ENCODE results near the gene FHDC1.
"Not testable (repeated sequence)": the region's sequence is repeated elsewhere in the genome, so short reads cannot be mapped to it uniquely, and the experiment has no call there.

Gene FHDC1, protein sequence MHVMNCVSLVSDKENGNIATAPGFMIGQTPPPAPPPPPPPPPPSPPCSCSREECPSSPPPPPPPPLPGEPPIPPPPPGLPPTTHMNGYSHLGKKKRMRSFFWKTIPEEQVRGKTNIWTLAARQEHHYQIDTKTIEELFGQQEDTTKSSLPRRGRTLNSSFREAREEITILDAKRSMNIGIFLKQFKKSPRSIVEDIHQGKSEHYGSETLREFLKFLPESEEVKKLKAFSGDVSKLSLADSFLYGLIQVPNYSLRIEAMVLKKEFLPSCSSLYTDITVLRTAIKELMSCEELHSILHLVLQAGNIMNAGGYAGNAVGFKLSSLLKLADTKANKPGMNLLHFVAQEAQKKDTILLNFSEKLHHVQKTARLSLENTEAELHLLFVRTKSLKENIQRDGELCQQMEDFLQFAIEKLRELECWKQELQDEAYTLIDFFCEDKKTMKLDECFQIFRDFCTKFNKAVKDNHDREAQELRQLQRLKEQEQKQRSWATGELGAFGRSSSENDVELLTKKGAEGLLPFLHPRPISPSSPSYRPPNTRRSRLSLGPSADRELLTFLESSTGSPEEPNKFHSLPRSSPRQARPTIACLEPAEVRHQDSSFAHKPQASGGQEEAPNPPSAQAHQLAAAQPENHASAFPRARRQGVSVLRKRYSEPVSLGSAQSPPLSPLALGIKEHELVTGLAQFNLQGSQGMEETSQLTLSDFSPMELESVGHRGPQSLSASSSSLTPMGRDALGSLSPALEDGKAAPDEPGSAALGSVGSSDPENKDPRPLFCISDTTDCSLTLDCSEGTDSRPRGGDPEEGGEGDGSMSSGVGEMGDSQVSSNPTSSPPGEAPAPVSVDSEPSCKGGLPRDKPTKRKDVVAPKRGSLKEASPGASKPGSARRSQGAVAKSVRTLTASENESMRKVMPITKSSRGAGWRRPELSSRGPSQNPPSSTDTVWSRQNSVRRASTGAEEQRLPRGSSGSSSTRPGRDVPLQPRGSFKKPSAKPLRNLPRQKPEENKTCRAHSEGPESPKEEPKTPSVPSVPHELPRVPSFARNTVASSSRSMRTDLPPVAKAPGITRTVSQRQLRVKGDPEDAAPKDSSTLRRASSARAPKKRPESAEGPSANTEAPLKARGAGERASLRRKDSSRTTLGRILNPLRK

GRCh38 chr4:152935631-152936445 is at the start of gene FHDC1:
FHDC1 (plus strand) TSS chr4:152936323; CDS start chr4:152943058, 6,735 bp downstream.
- no peak for FAIRE-seq

- FAIRE-seq = no peak
These were observed 48.1 kb upstream of the FHDC1 start for GRCh38 chr4:152887981-152888380.

- FAIRE-seq = no peak
These were observed 43.1 kb upstream of the FHDC1 start for GRCh38 chr4:152892974-152893373.

GRCh38 chr4:152894673-152895072 is 41.5 kb upstream of the FHDC1 start:
- no peak for FAIRE-seq

- FAIRE-seq = no peak
These were observed 39.3 kb upstream of the FHDC1 start for GRCh38 chr4:152896811-152897210.

- not testable (repeated sequence) for FAIRE-seq
These were observed 38.0 kb upstream of the FHDC1 start for GRCh38 chr4:152898133-152898532.

- no peak for FAIRE-seq
These were observed 37.5 kb upstream of the FHDC1 start for GRCh38 chr4:152898606-152899005.

GRCh38 chr4:152900395-152900794 is 35.7 kb upstream of the FHDC1 start:
- no peak for FAIRE-seq

DNA sequence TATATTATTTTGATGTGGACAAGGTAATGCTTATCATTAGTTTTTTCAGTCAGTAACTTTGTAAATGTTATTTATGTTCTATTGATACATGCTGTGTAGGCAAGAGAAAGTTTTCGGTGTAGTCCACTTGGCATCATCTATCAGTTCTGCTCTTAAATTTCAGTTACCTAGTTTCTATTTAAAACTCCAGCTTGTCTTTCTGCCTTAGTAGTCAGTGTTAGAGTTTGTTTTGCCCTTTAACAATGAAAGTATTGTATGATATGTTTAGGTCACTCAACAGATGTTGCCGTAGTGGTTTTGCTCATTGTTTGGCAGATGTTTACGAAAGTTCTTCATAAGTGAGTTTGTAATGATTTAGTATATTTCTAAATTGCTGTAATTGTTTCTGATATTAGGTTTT is 34.9 kb upstream of the FHDC1 start:
- no peak for FAIRE-seq

- FAIRE-seq = no peak
These were observed 32.5 kb upstream of the FHDC1 start for GRCh38 chr4:152903658-152904057.

DNA sequence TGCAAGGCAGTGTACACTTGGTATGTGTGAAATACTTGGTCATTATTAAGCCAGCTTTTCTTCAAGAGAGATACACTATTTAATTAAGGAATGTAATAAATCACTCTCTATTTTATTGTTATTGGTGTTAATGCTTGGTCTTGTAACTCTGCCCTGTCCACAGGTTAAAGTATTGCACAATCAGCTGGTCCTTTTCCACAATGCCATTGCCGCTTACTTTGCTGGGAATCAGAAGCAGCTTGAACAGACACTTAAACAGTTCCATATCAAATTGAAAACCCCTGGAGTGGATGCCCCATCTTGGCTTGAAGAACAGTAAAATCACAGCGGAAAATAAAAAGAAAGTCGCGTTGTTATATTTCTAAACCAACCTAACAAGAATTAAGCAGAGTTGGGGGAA is 26.2 kb upstream of the FHDC1 start:
- no peak for FAIRE-seq

DNA sequence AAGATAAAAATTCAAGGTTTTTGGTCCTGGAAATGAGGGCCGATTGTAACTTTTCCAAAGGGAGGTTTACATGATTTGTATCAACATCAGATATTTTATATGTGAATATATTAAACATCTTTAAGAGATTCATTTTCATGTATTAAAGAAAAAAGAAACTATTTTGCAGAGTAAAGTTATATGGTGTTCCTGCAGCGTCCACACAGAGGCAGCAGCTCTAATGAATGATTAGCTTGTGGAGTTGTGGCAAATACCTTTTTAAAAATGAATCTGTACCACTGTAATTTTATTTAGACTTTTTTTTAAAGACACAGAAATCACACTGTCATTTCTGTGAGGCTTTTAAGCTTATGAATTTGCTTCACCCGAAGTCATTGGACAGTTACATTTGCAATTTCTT is 25.6 kb upstream of the FHDC1 start:
- FAIRE-seq = no peak

- FAIRE-seq = no peak
These were observed 18.4 kb upstream of the FHDC1 start for GRCh38 chr4:152917543-152918395.

DNA sequence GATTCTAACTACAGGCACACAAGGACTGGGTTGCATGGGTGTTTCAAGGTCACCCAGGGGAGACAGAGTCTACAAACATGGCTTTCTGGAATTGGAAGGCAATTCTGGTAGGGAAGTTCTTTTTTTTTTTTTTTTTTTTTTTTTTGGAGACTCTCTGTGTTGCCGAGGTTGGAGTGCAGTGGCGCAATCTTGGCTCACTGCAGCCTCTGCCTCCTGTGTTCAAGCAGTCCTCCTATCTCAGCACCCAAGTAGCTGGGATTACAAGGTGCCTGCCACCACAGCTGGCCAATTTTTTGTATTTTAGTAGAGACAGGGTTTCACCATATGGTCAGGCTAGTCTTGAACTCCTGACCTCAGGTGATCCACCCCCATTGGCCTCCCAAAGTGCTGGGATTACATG is 16.3 kb upstream of the FHDC1 start:
- FAIRE-seq = no peak

- no peak for FAIRE-seq
These were observed 15.4 kb upstream of the FHDC1 start for GRCh38 chr4:152920768-152921167.

GRCh38 chr4:152921284-152921683 is 14.8 kb upstream of the FHDC1 start:
- FAIRE-seq = no peak

DNA sequence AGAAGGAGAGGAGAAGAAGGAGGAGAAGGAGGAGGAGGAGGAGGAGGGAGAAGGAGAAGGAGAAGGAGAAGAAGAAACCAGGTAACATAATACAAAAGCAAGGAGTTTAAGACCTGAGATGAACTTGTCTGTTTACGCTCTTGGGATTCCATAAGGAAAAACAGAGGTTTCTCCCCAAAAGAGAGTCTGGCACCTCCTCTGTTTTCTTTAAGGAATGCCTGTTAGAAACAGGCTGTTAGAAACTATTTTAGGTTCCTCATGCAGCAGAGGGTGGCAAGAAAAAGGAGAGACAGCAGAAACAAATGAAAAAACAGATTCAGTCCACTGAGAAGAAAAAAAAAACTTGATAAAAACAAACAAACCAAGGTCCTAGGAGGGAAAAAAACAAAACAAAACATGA is 10.3 kb upstream of the FHDC1 start:
- no peak for FAIRE-seq

DNA sequence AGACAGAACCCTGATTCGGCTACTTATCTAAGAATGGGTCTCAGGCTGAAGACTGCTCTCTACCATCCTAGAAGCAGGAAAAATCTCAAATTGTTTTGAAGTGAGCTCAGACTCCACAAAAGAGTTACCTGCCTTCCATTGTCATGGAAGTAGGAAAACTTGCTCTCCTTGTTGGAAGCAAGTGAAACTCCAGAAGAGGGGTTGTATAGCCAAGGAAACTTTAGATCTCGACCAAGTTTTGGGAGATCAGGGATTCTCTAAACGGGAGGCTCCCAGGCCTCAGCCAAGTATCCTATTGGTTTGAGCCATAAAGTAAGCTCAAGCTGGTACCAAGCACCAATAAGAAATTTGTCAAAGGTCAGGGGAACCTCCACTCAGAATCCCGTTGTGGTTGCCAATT is 9.2 kb upstream of the FHDC1 start:
- FAIRE-seq = no peak

DNA sequence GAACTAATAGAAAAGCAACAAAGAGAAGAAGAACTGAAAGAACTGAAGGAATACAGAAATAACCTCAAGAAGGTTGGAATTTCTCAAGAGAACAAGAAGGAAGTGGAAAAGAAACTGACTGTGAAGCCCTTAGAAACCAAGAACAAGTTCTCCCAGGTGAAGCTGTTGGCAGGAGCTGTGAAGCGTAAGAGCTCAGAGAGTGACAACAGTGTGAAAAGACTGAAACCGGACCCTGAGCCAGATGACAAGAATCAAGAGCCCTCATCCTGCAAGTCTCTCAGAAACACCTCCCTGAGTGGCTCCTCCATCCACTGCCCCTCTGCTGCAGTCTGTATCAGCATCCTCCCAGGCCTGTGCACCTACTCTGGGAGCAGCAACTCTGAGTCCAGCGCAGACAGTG is 8.4 kb upstream of the FHDC1 start:
- FAIRE-seq = no peak

DNA sequence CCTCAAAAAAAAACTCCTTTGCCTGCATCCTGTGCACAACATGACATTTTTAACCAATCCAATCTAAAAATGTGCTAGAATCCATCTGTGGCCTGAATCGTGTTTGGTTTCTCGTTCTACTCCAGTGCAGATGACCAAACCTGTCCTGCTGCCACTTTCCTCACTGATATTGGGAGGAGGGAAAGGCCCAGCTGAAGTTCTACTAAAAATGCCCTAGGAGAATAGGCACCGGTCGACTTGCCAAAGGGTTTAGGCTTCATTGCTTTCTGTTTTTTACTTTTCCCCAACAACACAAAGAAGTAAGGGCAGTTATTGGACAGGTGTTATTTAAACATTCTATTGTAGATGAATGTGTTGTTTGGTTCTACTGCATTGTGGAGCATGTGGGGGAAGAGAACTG is 7.8 kb upstream of the FHDC1 start:
- FAIRE-seq = no peak

DNA sequence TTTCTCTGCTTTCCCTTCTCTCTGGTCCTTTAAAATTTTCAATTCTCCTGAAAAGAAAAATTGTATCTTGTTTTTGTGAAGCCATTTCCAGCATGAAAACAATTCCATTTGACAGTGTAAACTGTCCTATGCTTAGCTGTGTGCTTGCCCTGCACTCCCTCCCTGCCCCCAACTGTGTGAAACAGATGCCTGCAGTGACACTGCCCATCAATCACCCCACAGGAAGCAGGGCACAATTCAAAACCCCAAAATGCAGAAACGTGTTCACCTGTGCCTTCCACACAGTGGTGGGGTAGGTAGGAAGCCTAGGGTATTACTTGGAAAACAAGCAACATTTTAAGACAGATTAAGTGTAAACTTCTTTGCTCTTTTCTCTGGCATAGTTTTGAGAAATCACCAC is 6.2 kb upstream of the FHDC1 start:
- no peak for FAIRE-seq

DNA sequence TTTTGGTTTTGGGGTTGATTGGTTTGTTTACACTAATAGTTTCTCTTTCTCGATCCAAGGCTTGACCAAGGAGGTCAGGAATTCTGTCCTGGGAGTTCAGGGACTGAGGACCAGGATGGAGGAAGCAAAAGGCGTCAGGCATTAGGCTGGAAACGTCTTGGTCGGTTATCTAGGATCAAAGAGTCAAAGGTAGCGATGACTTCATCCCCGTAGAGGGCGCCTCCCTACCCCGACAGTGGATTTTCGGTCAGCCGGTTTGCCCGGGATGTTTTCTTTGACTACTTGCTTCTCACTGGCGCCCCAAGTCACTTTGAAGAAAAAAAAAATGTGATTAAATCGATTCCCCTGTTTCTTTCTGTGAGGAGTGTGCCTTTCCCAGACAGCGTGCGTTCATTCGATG is 980 bp upstream of the FHDC1 start:
- FAIRE-seq = no peak

Measured in TTC549 (cell line).